Measurements from ENCODE around the gene FABP3. TPM values are rescaled to one million over a fixed set of nuclear protein-coding genes. Genes with fewer than 3 reads are reported as not detected.

Gene FABP3
- total RNA-seq, 4 donors from 2014 or later = 1.5 to 5.6 (median 3.3) TPM

- no peaks in the 10 kb centered on the region for H3K9me3 ChIP-seq
- H3K4me1 ChIP-seq = no peaks in the 10 kb centered on the region
- no peaks in the 10 kb centered on the region for H3K27me3 ChIP-seq
- DNase-seq (ENCODE audit: low spot score in 2 of 2) = peak in 1 of 2 donors; percentile 53
- 96% methylated on average over 3 of the region's 3 CpGs for WGBS
- TF ChIP-seq EP300 (IDR thresholded peaks at IDR 0.05) (no peak), POLR2AphosphoS5 (IDR thresholded peaks at IDR 0.05) (no peak), POLR2A (IDR thresholded peaks at IDR 0.05) (no peak), CTCF (IDR thresholded peaks at IDR 0.05) (no peak)
- no peak overlapping the region for H3K4me3 ChIP-seq
- peaks cover 56% of the 10 kb centered on the region for H3K36me3 ChIP-seq
- H3K27ac ChIP-seq = no peak overlapping the region
Measured at GRCh38 chr1:31364561-31365250, 8.2 kb downstream of the FABP3 start.

GRCh38 chr1:31362032-31362431, 10.8 kb downstream of the FABP3 start:
- Histone ChIP-seq H3K36me3 (peaks cover 66% of the 10 kb centered on the region), H3K9me3 (no peaks in the 10 kb centered on the region), H3K4me3 (no peak overlapping the region), H3K27me3 (no peaks in the 10 kb centered on the region), H3K27ac (no peak overlapping the region), H3K4me1 (no peaks in the 10 kb centered on the region)
- peak in 1 of 2 donors; percentile 29 for DNase-seq (ENCODE audit: low spot score in 2 of 2)
- no peak for TF ChIP-seq CTCF (IDR thresholded peaks at IDR 0.05)
- TF ChIP-seq POLR2AphosphoS5 (IDR thresholded peaks at IDR 0.05) = no peak
- TF ChIP-seq EP300 (IDR thresholded peaks at IDR 0.05) = no peak
- no peak for TF ChIP-seq POLR2A (IDR thresholded peaks at IDR 0.05)
- 100% methylated on average over 3 of the region's 3 CpGs for WGBS

GRCh38 chr1:31361607-31362006, 11.3 kb downstream of the FABP3 start:
- Histone ChIP-seq H3K9me3 (no peaks in the 10 kb centered on the region), H3K4me1 (no peaks in the 10 kb centered on the region), H3K27me3 (no peaks in the 10 kb centered on the region), H3K4me3 (no peak overlapping the region), H3K27ac (no peak overlapping the region), H3K36me3 (peaks cover 64% of the 10 kb centered on the region)
- WGBS = 93% methylated on average over 6 of the region's 6 CpGs
- TF ChIP-seq CTCF (IDR thresholded peaks at IDR 0.05) (no peak), POLR2A (IDR thresholded peaks at IDR 0.05) (no peak), POLR2AphosphoS5 (IDR thresholded peaks at IDR 0.05) (no peak), EP300 (IDR thresholded peaks at IDR 0.05) (no peak)
- peak in 1 of 2 donors; percentile 31 for DNase-seq (ENCODE audit: low spot score in 2 of 2)

GRCh38 chr1:31356427-31356826, 16.4 kb downstream of the FABP3 start:
- Histone ChIP-seq H3K4me1 (no peaks in the 10 kb centered on the region), H3K36me3 (peaks cover 51% of the 10 kb centered on the region), H3K27ac (no peak overlapping the region), H3K27me3 (no peaks in the 10 kb centered on the region), H3K9me3 (no peaks in the 10 kb centered on the region), H3K4me3 (no peak overlapping the region)
- DNase-seq (ENCODE audit: low spot score in 2 of 2) = no peak
- TF ChIP-seq POLR2AphosphoS5 (IDR thresholded peaks at IDR 0.05) = no peak
- TF ChIP-seq POLR2A (IDR thresholded peaks at IDR 0.05) = no peak
- no peak for TF ChIP-seq EP300 (IDR thresholded peaks at IDR 0.05)
- no peak for TF ChIP-seq CTCF (IDR thresholded peaks at IDR 0.05)
- 98% methylated on average over 2 of the region's 2 CpGs for WGBS

- no peak for TF ChIP-seq POLR2A (IDR thresholded peaks at IDR 0.05)
- TF ChIP-seq EP300 (IDR thresholded peaks at IDR 0.05) = no peak
- no peak for TF ChIP-seq POLR2AphosphoS5 (IDR thresholded peaks at IDR 0.05)
- no peak for TF ChIP-seq CTCF (IDR thresholded peaks at IDR 0.05)
- Histone ChIP-seq H3K27me3 (no peaks in the 10 kb centered on the region), H3K4me3 (no peak overlapping the region), H3K27ac (no peak overlapping the region), H3K4me1 (no peaks in the 10 kb centered on the region), H3K9me3 (no peaks in the 10 kb centered on the region), H3K36me3 (peaks cover 61% of the 10 kb centered on the region)
- DNase-seq (ENCODE audit: low spot score in 2 of 2) = no peak
- WGBS = 41% methylated on average over 3 of the region's 3 CpGs
Measured at GRCh38 chr1:31354283-31354682, 18.6 kb downstream of the FABP3 start.
